IMR-90 (cell line): ENCODE results near the gene CD79B. TPM values are rescaled to one million over a fixed set of nuclear protein-coding genes. Genes with fewer than 3 reads are reported as not detected.
"Not testable (repeated sequence)": the region's sequence is repeated elsewhere in the genome, so short reads cannot be mapped to it uniquely, and the experiment has no call there.

Experiments used
- ATAC-seq: fragments of 200-7000 bp; cut with Tn5 transposase; 2 replicates; pipeline ENCODE4 v1.9.1; 2020; ENCODE audit warnings: low read depth, mild to moderate bottlenecking, moderate library complexity
- BruUV-seq: library from RNA; stranded (reverse); fragments of 400-500 nt; replicated peaks from 2 replicates; lab custom pipeline; 2021; lab: Mats Ljungman, UMichigan
- CTCF ChIA-PET: fragments of 300-600 bp; formaldehyde crosslinking; extraction: SDS; loops from one replicate; lab custom pipeline; 2021; ENCODE audit warnings: antibody characterized with exemption; lab: Yijun Ruan, JAX
- POLR2A ChIA-PET: fragments of 300-600 bp; sonication (Branson Sonifier 250); formaldehyde crosslinking; loops from one replicate; lab custom pipeline; 2022; ENCODE audit warnings: antibody characterized with exemption; ENCODE audit not compliant: unreplicated experiment; lab: Charles Lee
- DNase-seq: peaks from one replicate; pipeline ENCODE4 v3.0.0; 2013
- H2AFZ ChIP-seq: replicated peaks from 2 replicates; pipeline ENCODE3; 2013; ENCODE audit warnings: low read length, mild to moderate bottlenecking; ENCODE audit not compliant: poor library complexity
- H2AK5ac ChIP-seq: 2 replicates; pipeline ENCODE4 v1.6.1; 2013; ENCODE audit warnings: low read depth, low read length, inconsistent platforms
- H2AK9ac ChIP-seq: replicated peaks from 2 replicates; pipeline ENCODE3; 2013; ENCODE audit warnings: mild to moderate bottlenecking, low read depth, low read length, moderate library complexity; ENCODE audit not compliant: poor library complexity
- H2BK120ac ChIP-seq: 2 replicates; pipeline ENCODE4 v1.6.1; 2013; ENCODE audit warnings: low read depth, low read length, inconsistent platforms
- H2BK15ac ChIP-seq: 3 replicates; pipeline ENCODE4 v1.6.1; 2013; ENCODE audit warnings: low read depth, low read length, inconsistent platforms
- H2BK20ac ChIP-seq: 2 replicates; pipeline ENCODE4 v1.6.1; 2013; ENCODE audit warnings: low read depth, mild to moderate bottlenecking, inconsistent platforms, low read length, moderate library complexity
- H2BK5ac ChIP-seq: 2 replicates; pipeline ENCODE4 v1.6.1; 2013; ENCODE audit warnings: mild to moderate bottlenecking, low read depth, low read length, inconsistent platforms; ENCODE audit not compliant: poor library complexity, severe bottlenecking
- H3K14ac ChIP-seq: replicated peaks from 2 replicates; pipeline ENCODE4 v1.6.1; 2013; ENCODE audit warnings: low read depth, low read length, inconsistent platforms
- H3K18ac ChIP-seq: 2 replicates; pipeline ENCODE4 v1.6.1; 2013; ENCODE audit warnings: low read depth, low read length, control low read depth
- H3K23ac ChIP-seq: 2 replicates; pipeline ENCODE4 v1.6.1; 2013; ENCODE audit warnings: low read depth, low read length, inconsistent platforms
- H3K27ac ChIP-seq: 2 replicates; pipeline ENCODE4 v1.5.1; 2013; ENCODE audit warnings: mild to moderate bottlenecking, control low read depth, low read length; ENCODE audit not compliant: insufficient read depth
- H3K27me3 ChIP-seq: 2 replicates; pipeline ENCODE4 v1.6.1; 2013; ENCODE audit warnings: low read length; ENCODE audit not compliant: control insufficient read depth, insufficient read depth
- H3K36me3 ChIP-seq: 2 replicates; pipeline ENCODE4 v1.6.1; 2013; ENCODE audit warnings: low read length, mixed read lengths; ENCODE audit not compliant: control insufficient read depth, insufficient read depth
- H3K4ac ChIP-seq: 2 replicates; pipeline ENCODE4 v1.6.1; 2013; ENCODE audit warnings: low read depth, low read length, inconsistent platforms
- H3K4me1 ChIP-seq: 2 replicates; pipeline ENCODE4 v1.6.1; 2013; ENCODE audit warnings: low read length, mixed read lengths; ENCODE audit not compliant: control insufficient read depth, insufficient read depth
- H3K4me2 ChIP-seq: 2 replicates; pipeline ENCODE4 v1.6.1; 2013; ENCODE audit warnings: low read depth, mild to moderate bottlenecking, control low read depth, low read length, moderate library complexity
- H3K4me3 ChIP-seq: 2 replicates; pipeline ENCODE4 v1.5.1; 2013; ENCODE audit warnings: low read depth, mild to moderate bottlenecking, control low read depth, low read length, moderate library complexity; ENCODE audit not compliant: insufficient read depth
- H3K56ac ChIP-seq: 2 replicates; pipeline ENCODE4 v1.6.1; 2013; ENCODE audit warnings: low read length, inconsistent platforms; ENCODE audit not compliant: insufficient read depth; ENCODE audit errors: extremely low read depth
- H3K79me1 ChIP-seq, 2 experiments: 2 replicates each; pipeline ENCODE4 v1.6.1; 2013; ENCODE audit warnings: low read length in 2 of 2, inconsistent platforms in 1 of 2, low read depth in 1 of 2
- H3K9ac ChIP-seq: 2 replicates; pipeline ENCODE4 v1.6.1; 2013; ENCODE audit warnings: low read depth, low read length, control low read depth
- H3K9me1 ChIP-seq: 2 replicates; pipeline ENCODE4 v1.6.1; 2013; ENCODE audit warnings: low read length, inconsistent platforms; ENCODE audit not compliant: insufficient read depth
- H3K9me3 ChIP-seq: 2 replicates; pipeline ENCODE4 v1.6.1; 2013; ENCODE audit warnings: low read length; ENCODE audit not compliant: control insufficient read depth, insufficient read depth
- H4K20me1 ChIP-seq: 2 replicates; pipeline ENCODE4 v1.6.1; 2013; ENCODE audit warnings: low read length, inconsistent platforms; ENCODE audit not compliant: insufficient read depth
- H4K5ac ChIP-seq: 2 replicates; pipeline ENCODE4 v1.6.1; 2013; ENCODE audit warnings: mild to moderate bottlenecking, low read depth, low read length, control low read depth
- H4K8ac ChIP-seq, 2 experiments: 2 replicates each; pipeline ENCODE4 v1.6.1; 2013; ENCODE audit warnings: low read depth in 2 of 2, low read length in 2 of 2, control low read depth in 1 of 2, inconsistent platforms in 1 of 2
- H4K91ac ChIP-seq: 2 replicates; pipeline ENCODE4 v1.6.1; 2013; ENCODE audit warnings: low read depth, low read length, inconsistent platforms; ENCODE audit not compliant: insufficient read depth
- WGBS, 2 experiments: methylation state at CpG; one replicate each; pipeline versions ENCODE4 v1.1.5 to v1.1.7; 2013; ENCODE audit warnings: missing lambda C conversion rate in 2 of 2; ENCODE audit not compliant: insufficient read length in 1 of 2; ENCODE audit errors: extremely low coverage in 2 of 2; 5-methylcytosine and 5-hydroxymethylcytosine counted together
- dilution Hi-C: fragments of 300-500 bp; cut with HindIII; formaldehyde crosslinking; loops from one replicate; pipeline ENCODE4 v1.14.3; 2018; ENCODE audit warnings: low sequenced_read_pairs; ENCODE audit not compliant: unreplicated experiment
- in situ Hi-C: fragments of 300-500 bp; cut with MboI; formaldehyde crosslinking; loops from 3 replicates; pipeline ENCODE4 v1.14.3; 2019; ENCODE audit warnings: low sequenced_read_pairs, inconsistent platforms, mixed read lengths
- intact Hi-C: fragments of 100-400 bp; cut with micrococcal nuclease; formaldehyde crosslinking; loops from 2 replicates; pipeline ENCODE4 v1.10.0; 2022
- polyA plus RNA-seq, 3 experiments: library from polyadenylated mRNA; depleted of rRNA; stranded (reverse); fragments of >200 nt; gene quantifications; 2 replicates each; pipeline ENCODE4 v1.2.3, GENCODE V29; 2012; ENCODE audit warnings: low replicate concordance in 1 of 3
- total RNA-seq: library from RNA; depleted of rRNA; stranded (reverse); fragments of >200 nt; gene quantifications from 2 replicates; pipeline ENCODE4 v1.2.3, GENCODE V29; 2012

Gene CD79B
- total and polyA plus RNA-seq, 2 of the 4 experiments (the other 2 are of a cell fraction) = not detected

DNA sequence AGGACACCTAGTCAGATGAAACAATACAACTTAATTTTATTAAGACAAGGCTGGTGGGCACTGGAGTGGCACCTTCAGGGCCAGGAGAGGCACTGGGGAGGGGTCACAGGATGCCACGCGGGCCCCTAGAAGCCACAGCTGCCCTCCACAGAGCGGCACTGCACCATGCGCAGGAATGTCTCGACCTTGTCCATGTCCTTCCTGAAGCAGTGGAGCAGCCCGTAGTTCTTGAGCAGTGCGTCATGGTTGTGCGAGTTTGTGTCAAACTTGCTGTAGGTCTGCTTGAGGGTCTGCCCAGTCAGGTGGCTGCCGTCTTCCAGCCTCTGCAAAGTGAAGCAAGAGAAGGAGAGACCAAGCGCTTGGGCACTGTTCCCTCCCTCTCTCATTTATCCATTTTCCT is 22.5 kb downstream of the CD79B start:
- H2AK9ac ChIP-seq, CTCF ChIA-PET, H3K9me1 ChIP-seq, POLR2A ChIA-PET, H2AK5ac ChIP-seq, H3K18ac ChIP-seq, H4K8ac ChIP-seq, H2BK15ac ChIP-seq, H3K4ac ChIP-seq, H3K4me3 ChIP-seq, H3K4me1 ChIP-seq, in situ Hi-C loops, dilution Hi-C loops, H2BK20ac ChIP-seq, H3K27ac ChIP-seq, H3K9me3 ChIP-seq, H4K20me1 ChIP-seq, H3K56ac ChIP-seq, H3K14ac ChIP-seq, H3K4me2 ChIP-seq, H4K91ac ChIP-seq, H4K5ac ChIP-seq, ATAC-seq, BruUV-seq, H3K36me3 ChIP-seq, H3K9ac ChIP-seq, DNase-seq, H3K23ac ChIP-seq, H2AFZ ChIP-seq, H2BK5ac ChIP-seq, H3K79me1 ChIP-seq, H2BK120ac ChIP-seq, intact Hi-C loops: not testable (repeated sequence)
- H3K27me3 ChIP-seq = peaks cover 42% of the 10 kb centered on the region
- no CpG with 5 or more reads among the region's 10 CpGs for WGBS, 2 experiments
